Activated CD8-positive, alpha-beta memory T cell treated with anti-CD3 and anti-CD28 coated beads, Interleukin-2, amount 10 ng/mL, durations not matched to agents 7 days and 5 days (primary cell): ENCODE data around the gene CCDC196. TPM values are rescaled to one million over a fixed set of nuclear protein-coding genes. Genes with fewer than 3 reads are reported as not detected.
"Not testable (repeated sequence)": the region's sequence is repeated elsewhere in the genome, so short reads cannot be mapped to it uniquely, and the experiment has no call there.

Experiments used
- ATAC-seq: fragments of 150-1000 bp; cut with Tn5 transposase; one replicate; pipeline ENCODE4 v1.10.0; 2021; ENCODE audit warnings: moderate library complexity
- CTCF ChIA-PET: fragments of 350-600 bp; sonication (Branson Sonifier 250); formaldehyde crosslinking; loops from one replicate; lab custom pipeline; 2021; ENCODE audit warnings: antibody characterized with exemption; lab: Charles Lee
- DNase-seq: peaks from one replicate; pipeline ENCODE4 v3.0.0-alpha.2; 2020
- H3K27ac Mint-ChIP-seq: one replicate; pipeline ENCODE4 v1.8.0; 2021; ENCODE audit warnings: mild to moderate bottlenecking, mixed read lengths
- H3K27me3 Mint-ChIP-seq: one replicate; pipeline ENCODE4 v1.8.0; 2021; ENCODE audit warnings: mixed read lengths
- H3K36me3 Mint-ChIP-seq: one replicate; pipeline ENCODE4 v1.8.0; 2021; ENCODE audit warnings: mild to moderate bottlenecking, mixed read lengths
- H3K4me1 Mint-ChIP-seq: one replicate; pipeline ENCODE4 v1.8.0; 2021; ENCODE audit warnings: mixed read lengths
- H3K4me3 Mint-ChIP-seq: one replicate; pipeline ENCODE4 v1.8.0; 2021; ENCODE audit warnings: mild to moderate bottlenecking, moderate library complexity, mixed read lengths
- H3K9me3 Mint-ChIP-seq: one replicate; pipeline ENCODE4 v1.8.0; 2022; ENCODE audit warnings: low read depth, mixed read lengths
- total RNA-seq, 2 experiments: library from RNA; stranded (reverse); gene quantifications; one replicate each; pipeline ENCODE4 v1.2.3, GENCODE V29; 2021

The CCDC196 gene
- total RNA-seq, 2 experiments from 2014 or later, result not detected

DNA sequence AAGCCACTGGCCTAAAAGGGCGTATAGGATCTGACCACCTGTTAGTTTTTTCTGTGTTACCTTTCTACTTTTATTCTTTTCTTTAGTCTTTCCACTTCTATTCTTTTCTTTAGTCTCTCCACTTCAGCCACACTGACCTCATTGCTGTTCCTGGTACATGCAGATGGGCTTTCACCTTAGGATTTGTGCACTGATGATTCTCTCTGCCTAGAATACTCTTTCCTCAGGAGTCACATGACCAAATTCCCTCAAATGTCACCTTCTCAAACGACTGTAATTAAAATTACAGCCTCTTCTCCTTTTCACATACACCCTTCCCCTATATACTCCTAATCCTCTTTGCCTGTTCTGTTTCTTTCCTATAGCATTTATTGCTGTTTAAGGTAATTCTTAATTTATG lies 57.8 kb downstream of the CCDC196 start:
- ATAC-seq (no peak), DNase-seq (no peak)
- H3K4me3 Mint-ChIP-seq, result no peak overlapping the region
- no peaks in the 10 kb centered on the region for H3K27me3 Mint-ChIP-seq
- H3K9me3 Mint-ChIP-seq, result no peaks in the 10 kb centered on the region
- H3K36me3 Mint-ChIP-seq, result no peaks in the 10 kb centered on the region
- CTCF ChIA-PET, result no interaction called here
- H3K4me1 Mint-ChIP-seq, result peaks cover 1% of the 10 kb centered on the region
- no peak overlapping the region for H3K27ac Mint-ChIP-seq

GRCh38 chr14:66545191-66545590 lies 59.0 kb downstream of the CCDC196 start:
- H3K9me3 Mint-ChIP-seq, CTCF ChIA-PET, H3K36me3 Mint-ChIP-seq, H3K4me3 Mint-ChIP-seq, H3K27ac Mint-ChIP-seq, H3K4me1 Mint-ChIP-seq, ATAC-seq, H3K27me3 Mint-ChIP-seq, DNase-seq: not testable (repeated sequence)

GRCh38 chr14:66545751-66546150 lies 59.6 kb downstream of the CCDC196 start:
- H3K27ac Mint-ChIP-seq, DNase-seq, ATAC-seq, H3K36me3 Mint-ChIP-seq, CTCF ChIA-PET, H3K4me1 Mint-ChIP-seq, H3K4me3 Mint-ChIP-seq, H3K9me3 Mint-ChIP-seq, H3K27me3 Mint-ChIP-seq: not testable (repeated sequence)

Other genes starting within 250 kb of the CCDC196 start
- 10 to 100 TPM; 11.9 to 22.5 TPM for gene GPHN, start 21.8 kb downstream of the CCDC196 start, total RNA-seq